HEK293 (cell line): ENCODE data around the gene ISG20L2.
A peak's percentile ranks its signal among the peaks of the same experiment; 100 is the strongest.

Experiments
- CTCF ChIA-PET: fragments of 350-600 bp; formaldehyde crosslinking; extraction: SDS; loops from one replicate; lab custom pipeline; 2021; ENCODE audit warnings: antibody characterized with exemption; lab: Yijun Ruan, JAX
- POLR2A ChIA-PET: fragments of 300-600 bp; formaldehyde crosslinking; extraction: SDS; loops from one replicate; lab custom pipeline; 2020; ENCODE audit warnings: antibody characterized with exemption, inconsistent platforms; lab: Yijun Ruan, JAX
- H3K27ac ChIP-seq: fragments of 200-500 bp; sonication (Bioruptor generic); 2 replicates; pipeline ENCODE4 v1.5.1; 2014; ENCODE audit warnings: low read depth, low read length, control low read depth, inconsistent platforms; ENCODE audit errors: extremely low read depth
- H3K36me3 ChIP-seq, 2 experiments: fragments of 200-500 bp in 1 of 2; sonication (Bioruptor generic) in 1 of 2; 1 replicate in 1 of 2; 2 replicates in 1 of 2; pipeline ENCODE4 v1.5.1; 2014 to 2017; ENCODE audit warnings: inconsistent platforms in 2 of 2, low read length in 2 of 2; ENCODE audit not compliant: control insufficient read depth in 2 of 2, insufficient read depth in 1 of 2
- H3K4me1 ChIP-seq: fragments of 200-500 bp; sonication (Bioruptor generic); 2 replicates; pipeline ENCODE4 v1.5.1; 2014; ENCODE audit warnings: mild to moderate bottlenecking, low read length, inconsistent platforms; ENCODE audit not compliant: control insufficient read depth, insufficient read depth
- H3K4me3 ChIP-seq: 2 replicates; pipeline ENCODE4 v1.5.1; 2011; ENCODE audit warnings: low read depth, mild to moderate bottlenecking, control low read depth, low read length, moderate library complexity
- H3K9me3 ChIP-seq: fragments of 200-500 bp; sonication (Bioruptor generic); 2 replicates; pipeline ENCODE4 v1.5.1; 2014; ENCODE audit warnings: low read depth, low read length, inconsistent platforms; ENCODE audit not compliant: control insufficient read depth, insufficient read depth
- BCL11B ChIP-seq: fragments of 450-650 bp; formaldehyde crosslinking; IDR thresholded peaks from 2 replicates; pipeline ENCODE4 v1.5.1; 2016; ENCODE audit warnings: low read depth, missing biosample characterization, missing genetic modification characterization
- BCL6B ChIP-seq: fragments of 450-650 bp; formaldehyde crosslinking; IDR thresholded peaks from 2 replicates; pipeline ENCODE4 v1.5.1; 2017; ENCODE audit warnings: missing biosample characterization, missing genetic modification characterization
- PATZ1 ChIP-seq: fragments of 450-650 bp; formaldehyde crosslinking; IDR thresholded peaks from 2 replicates; pipeline ENCODE4 v1.5.1; 2016; ENCODE audit warnings: missing biosample characterization, missing genetic modification characterization
- REPIN1 ChIP-seq: fragments of 450-650 bp; formaldehyde crosslinking; IDR thresholded peaks from 2 replicates; pipeline ENCODE4 v1.5.1; 2017; ENCODE audit warnings: missing biosample characterization, missing genetic modification characterization, low read depth
- SETDB1 ChIP-seq: IDR thresholded peaks from one replicate; pipeline ENCODE4 v1.6.1; 2017; ENCODE audit warnings: mild to moderate bottlenecking, low read length, moderate library complexity, mixed read lengths; ENCODE audit not compliant: insufficient read length
- SP7 ChIP-seq: fragments of 450-650 bp; formaldehyde crosslinking; IDR thresholded peaks from 2 replicates; pipeline ENCODE4 v1.5.1; 2016; ENCODE audit warnings: missing biosample characterization, missing genetic modification characterization
- TCF7L2 ChIP-seq: IDR thresholded peaks from 2 replicates; pipeline ENCODE4 v1.6.1; 2011; ENCODE audit warnings: low read depth, mild to moderate bottlenecking, inconsistent platforms, low read length, moderate library complexity, borderline replicate concordance
- YY1 ChIP-seq: fragments of 450-650 bp; formaldehyde crosslinking; IDR thresholded peaks from 2 replicates; pipeline ENCODE4 v1.5.1; 2018; ENCODE audit warnings: missing biosample characterization, missing genetic modification characterization
- YY2 ChIP-seq: fragments of 450-650 bp; formaldehyde crosslinking; IDR thresholded peaks from 2 replicates; pipeline ENCODE4 v1.5.1; 2016; ENCODE audit warnings: missing biosample characterization, missing genetic modification characterization
- ZBTB11 ChIP-seq: fragments of 450-650 bp; formaldehyde crosslinking; conservative IDR thresholded peaks from 2 replicates; pipeline ENCODE4 v1.5.1; 2016; ENCODE audit warnings: low read depth, missing biosample characterization, missing genetic modification characterization
- ZBTB6 ChIP-seq: fragments of 450-650 bp; formaldehyde crosslinking; IDR thresholded peaks from 2 replicates; pipeline ENCODE4 v1.5.1; 2017; ENCODE audit warnings: missing biosample characterization, missing genetic modification characterization
- ZNF10 ChIP-seq: fragments of 450-650 bp; formaldehyde crosslinking; IDR thresholded peaks from 2 replicates; pipeline ENCODE4 v1.5.1; 2017; ENCODE audit warnings: missing biosample characterization, missing genetic modification characterization
- ZNF121 ChIP-seq: fragments of 450-650 bp; formaldehyde crosslinking; IDR thresholded peaks from 2 replicates; pipeline ENCODE4 v1.5.1; 2016; ENCODE audit warnings: missing biosample characterization, missing genetic modification characterization
- ZNF146 ChIP-seq: fragments of 450-650 bp; formaldehyde crosslinking; IDR thresholded peaks from 2 replicates; pipeline ENCODE4 v1.5.1; 2016; ENCODE audit warnings: missing biosample characterization, missing genetic modification characterization
- ZNF214 ChIP-seq: fragments of 450-650 bp; formaldehyde crosslinking; IDR thresholded peaks from 2 replicates; pipeline ENCODE4 v1.5.1; 2017; ENCODE audit warnings: missing biosample characterization, mild to moderate bottlenecking, missing genetic modification characterization, borderline replicate concordance
- ZNF274 ChIP-seq, 2 experiments: fragments of 200-500 bp in 1 of 2; fragments of 450-650 bp in 1 of 2; sonication (Bioruptor generic) in 1 of 2; formaldehyde crosslinking in 1 of 2; IDR thresholded peaks; 2 replicates each; pipeline versions ENCODE4 v1.5.1 to v1.6.1; 2014 to 2016; ENCODE audit warnings: borderline replicate concordance in 1 of 2, inconsistent platforms in 1 of 2, low read length in 1 of 2, missing biosample characterization in 1 of 2, missing genetic modification characterization in 1 of 2
- ZNF335 ChIP-seq: fragments of 450-650 bp; formaldehyde crosslinking; conservative IDR thresholded peaks from 2 replicates; pipeline ENCODE4 v1.5.1; 2016; ENCODE audit warnings: missing biosample characterization, missing genetic modification characterization
- ZNF362 ChIP-seq: fragments of 450-650 bp; formaldehyde crosslinking; IDR thresholded peaks from 2 replicates; pipeline ENCODE4 v1.5.1; 2016; ENCODE audit warnings: missing biosample characterization, missing genetic modification characterization
- ZNF366 ChIP-seq: fragments of 450-650 bp; formaldehyde crosslinking; conservative IDR thresholded peaks from 2 replicates; pipeline ENCODE4 v1.5.1; 2016; ENCODE audit warnings: missing biosample characterization, missing genetic modification characterization
- ZNF501 ChIP-seq: fragments of 450-650 bp; formaldehyde crosslinking; IDR thresholded peaks from 2 replicates; pipeline ENCODE4 v1.5.1; 2016; ENCODE audit warnings: missing biosample characterization, missing genetic modification characterization
- ZSCAN30 ChIP-seq: fragments of 450-650 bp; IDR thresholded peaks from 2 replicates; pipeline ENCODE4 v1.5.1; 2018; ENCODE audit warnings: missing biosample characterization, mild to moderate bottlenecking, missing genetic modification characterization, moderate library complexity
- ZSCAN5A ChIP-seq: fragments of 450-650 bp; formaldehyde crosslinking; IDR thresholded peaks from 2 replicates; pipeline ENCODE4 v1.5.1; 2016; ENCODE audit warnings: missing biosample characterization, missing genetic modification characterization
- TF ChIP-seq, protein P1 (sequence below): fragments of 450-650 bp; IDR thresholded peaks from 2 replicates; pipeline ENCODE4 v1.5.1; 2018; ENCODE audit warnings: missing biosample characterization, missing genetic modification characterization

ISG20L2 gene

DNA sequence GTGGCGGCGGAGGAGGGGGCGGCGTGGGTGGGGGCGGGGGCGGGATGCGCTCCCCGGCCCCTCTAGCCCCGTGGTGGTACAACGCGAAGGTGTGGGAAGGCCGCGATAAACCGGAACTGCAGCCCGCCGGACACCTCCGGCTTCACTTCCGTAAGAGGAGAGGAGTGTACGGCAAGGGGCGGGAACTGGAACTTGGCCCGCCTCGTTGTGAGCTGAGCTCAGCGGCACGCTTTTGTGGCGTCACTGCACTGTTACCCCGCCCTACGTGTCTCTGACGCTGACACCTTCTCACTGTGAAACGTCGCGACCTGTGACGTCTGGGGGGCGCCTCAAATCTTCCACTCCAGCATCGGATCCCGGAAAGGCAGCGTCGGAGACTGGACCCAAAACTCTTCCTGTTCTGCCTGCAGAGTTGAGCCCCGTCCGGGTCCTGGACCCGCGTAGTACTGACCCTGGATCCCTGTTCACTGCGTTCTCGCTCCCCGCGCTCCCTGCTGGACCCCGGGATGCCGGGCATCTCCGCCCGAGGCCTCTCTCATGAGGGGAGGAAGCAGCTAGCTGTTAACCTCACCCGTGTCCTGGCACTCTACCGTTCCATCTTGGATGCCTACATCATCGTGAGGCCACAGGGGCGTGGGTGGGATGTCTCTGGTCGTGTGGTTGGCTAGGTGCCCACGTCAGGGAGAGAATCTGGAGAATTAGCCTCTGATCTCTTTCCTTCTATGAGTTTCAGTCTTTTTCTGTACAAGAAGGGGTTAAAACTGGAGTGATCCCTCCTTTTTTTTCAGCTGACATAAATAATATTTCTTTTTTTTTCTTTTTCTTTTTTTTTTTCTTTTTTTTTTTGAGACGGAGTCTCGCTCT is at the start of gene ISG20L2:
Gene ISG20L2, minus strand, starts transcription at position 168 of the 864 bp plus-strand sequence. CDS start 1,114 bp downstream, outside the sequence.
- H3K36me3 ChIP-seq: peaks cover 0 to 57% of the 10 kb centered on the region in 2 experiments; a peak in 1 of 3 replicates
- peak within 1 kb of the TSS; percentile 72 for H3K27ac ChIP-seq
- peaks cover 7% of the 10 kb centered on the region for H3K4me1 ChIP-seq
- H3K9me3 ChIP-seq: no peaks in the 10 kb centered on the region
- ChIA-PET CTCF (interaction anchor here (0.6 to 10.1 kb wide), 15 partner anchors 11 to 200 kb away, joined by 3 to 526 read pairs (median 6); partner anchors contain the start of genes CRABP2, INSRR, MRPL24 and NES), POLR2A (interaction anchor here (0.6 to 4.8 kb wide), 36 partner anchors 8 to 199 kb away, joined by 3 to 84 read pairs (median 4); partner anchors contain the start of genes HAPLN2, HDGF, MRPL24 and NES)
- peak within 1 kb of the TSS; percentile 85 for H3K4me3 ChIP-seq
- TF ChIP-seq ZSCAN30 (tag by site-specific recombination) (no peak), ZNF366 (tag by site-specific recombination) (no peak), ZNF501 (tag by site-specific recombination) (peak; percentile 80), BCL11B (no peak), ZNF214 (tag by site-specific recombination) (no peak), ZNF121 (tag by site-specific recombination) (no peak), ZNF274 (IDR thresholded peaks at IDR 0.05; ENCODE audit: low read length) (no peak), ZNF274 (tag by site-specific recombination; IDR thresholded peaks at IDR 0.05; ENCODE audit: borderline replicate concordance) (no peak), TCF7L2 (no peak), PATZ1 (peak; percentile 62; the same call in 1 of the 2 replicates), SETDB1 (no peak), ZSCAN5A (tag by site-specific recombination) (peak; percentile 38; the same call in 1 of the 2 replicates), YY2 (no peak), REPIN1 (tag by site-specific recombination) (no peak), ZBTB11 (tag by site-specific recombination) (peak; percentile 96), YY1 (tag by site-specific recombination) (no peak), ZNF335 (tag by site-specific recombination) (peak; percentile 75), BCL6B (tag by site-specific recombination) (no peak), ZNF146 (no peak), ZBTB6 (tag by site-specific recombination) (no peak), ZNF10 (peak; percentile 23; the same call in 1 of the 2 replicates), ZNF362 (tag by site-specific recombination) (peak; percentile 95), SP7 (tag by site-specific recombination) (peak; percentile 61)
- TF ChIP-seq, protein P1, sequence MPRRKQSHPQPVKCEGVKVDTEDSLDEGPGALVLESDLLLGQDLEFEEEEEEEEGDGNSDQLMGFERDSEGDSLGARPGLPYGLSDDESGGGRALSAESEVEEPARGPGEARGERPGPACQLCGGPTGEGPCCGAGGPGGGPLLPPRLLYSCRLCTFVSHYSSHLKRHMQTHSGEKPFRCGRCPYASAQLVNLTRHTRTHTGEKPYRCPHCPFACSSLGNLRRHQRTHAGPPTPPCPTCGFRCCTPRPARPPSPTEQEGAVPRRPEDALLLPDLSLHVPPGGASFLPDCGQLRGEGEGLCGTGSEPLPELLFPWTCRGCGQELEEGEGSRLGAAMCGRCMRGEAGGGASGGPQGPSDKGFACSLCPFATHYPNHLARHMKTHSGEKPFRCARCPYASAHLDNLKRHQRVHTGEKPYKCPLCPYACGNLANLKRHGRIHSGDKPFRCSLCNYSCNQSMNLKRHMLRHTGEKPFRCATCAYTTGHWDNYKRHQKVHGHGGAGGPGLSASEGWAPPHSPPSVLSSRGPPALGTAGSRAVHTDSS (tag by site-specific recombination): no peak
